Stimulated activated naive CD8-positive, alpha-beta T cell treated with anti-CD3 and anti-CD28 coated beads, Interleukin-15, Interleukin-2, amounts not matched to agents 100 U/mL and 50 U/mL, for 24 hours (primary cell): Measurements from ENCODE around the gene CCDC60.
A peak's percentile ranks its signal among the peaks of the same experiment; 100 is the strongest.

Source experiments
- ATAC-seq: fragments of 150-1000 bp; cut with Tn5 transposase; one replicate; pipeline ENCODE4 v1.10.0; 2021
- DNase-seq: peaks from one replicate; pipeline ENCODE4 v3.0.0; 2021

The CCDC60 gene

DNA sequence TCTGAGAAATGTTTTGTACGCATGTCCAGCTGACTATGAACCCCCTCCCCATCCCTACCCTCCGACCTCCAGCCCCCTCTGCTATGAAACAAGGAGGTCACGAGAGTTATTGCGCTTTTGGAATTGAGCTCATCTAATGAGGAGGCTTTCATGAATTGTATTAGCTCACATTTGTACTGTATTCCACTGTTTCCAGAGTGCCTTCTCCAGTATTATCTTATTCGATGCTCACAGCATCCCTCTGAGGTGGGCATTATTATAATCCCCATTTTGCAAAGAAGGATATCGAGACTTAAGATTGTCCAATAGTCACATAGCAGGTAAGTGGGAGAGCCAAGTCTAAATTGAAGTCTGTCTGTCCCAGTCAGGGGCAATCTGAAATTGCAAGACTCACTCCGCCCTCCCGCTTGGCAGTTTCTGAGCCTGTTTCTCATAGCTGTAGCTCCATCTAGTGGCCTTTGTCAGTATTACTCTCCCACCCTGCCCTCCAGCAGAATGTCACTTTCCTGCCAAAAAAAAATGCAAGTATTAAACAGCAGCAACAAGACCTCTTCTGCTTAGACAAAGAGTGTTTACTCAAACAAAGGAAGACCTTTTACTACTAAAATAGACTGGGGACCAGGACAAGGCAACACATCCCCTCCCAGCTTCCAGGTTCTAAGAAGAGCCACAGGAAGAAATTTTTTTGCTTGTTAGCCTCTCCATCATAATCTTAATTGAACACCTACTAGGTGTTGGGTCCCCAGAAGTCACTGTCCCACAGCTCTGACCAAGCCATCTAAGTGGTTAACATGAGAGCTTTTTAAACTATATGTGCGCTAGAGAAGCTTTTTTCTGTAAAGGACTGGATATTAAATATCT lies 210.5 kb downstream of the CCDC60 start:
- DNase-seq (peak; percentile 58), ATAC-seq (peak; percentile 32)

DNA sequence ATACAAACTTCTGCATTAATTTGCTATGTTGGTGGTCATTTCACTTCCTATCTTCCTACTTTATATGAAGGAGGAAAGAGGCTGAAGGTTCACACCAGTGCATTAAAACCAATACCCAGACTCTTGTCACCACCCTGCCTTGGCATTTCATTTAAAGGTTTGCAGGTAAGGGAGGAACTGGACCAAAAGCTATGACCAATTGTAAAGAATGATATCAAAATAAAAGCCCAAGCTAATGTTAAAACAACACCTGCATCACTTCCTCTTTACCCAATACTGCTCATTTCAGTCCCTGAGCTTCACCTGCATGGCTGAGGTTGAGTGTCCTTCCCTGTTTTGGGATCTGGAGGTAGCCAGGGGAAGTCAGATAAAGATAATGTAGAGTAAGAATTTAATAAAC lies 211.8 kb downstream of the CCDC60 start:
- ATAC-seq (no peak), DNase-seq (no peak)

DNA sequence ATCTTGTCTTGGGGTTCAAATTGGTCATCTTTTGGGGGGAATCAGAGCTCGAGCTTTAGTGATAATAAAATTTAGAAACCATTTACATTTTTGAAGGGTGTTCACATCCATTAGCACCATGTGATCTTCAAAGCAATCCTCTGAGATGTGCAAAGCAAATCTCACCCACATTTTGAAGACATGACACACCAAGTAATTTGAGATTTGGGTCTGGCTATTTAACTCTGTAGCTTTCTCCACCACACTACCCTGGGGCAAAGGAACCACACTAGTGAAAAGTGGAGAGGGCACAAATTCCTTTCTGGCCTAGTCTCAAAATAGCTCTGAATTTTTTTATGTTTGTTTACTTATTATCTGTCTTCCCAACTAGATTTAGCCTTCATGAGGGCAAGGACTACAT lies 212.5 kb downstream of the CCDC60 start:
- DNase-seq (no peak), ATAC-seq (no peak)

DNA sequence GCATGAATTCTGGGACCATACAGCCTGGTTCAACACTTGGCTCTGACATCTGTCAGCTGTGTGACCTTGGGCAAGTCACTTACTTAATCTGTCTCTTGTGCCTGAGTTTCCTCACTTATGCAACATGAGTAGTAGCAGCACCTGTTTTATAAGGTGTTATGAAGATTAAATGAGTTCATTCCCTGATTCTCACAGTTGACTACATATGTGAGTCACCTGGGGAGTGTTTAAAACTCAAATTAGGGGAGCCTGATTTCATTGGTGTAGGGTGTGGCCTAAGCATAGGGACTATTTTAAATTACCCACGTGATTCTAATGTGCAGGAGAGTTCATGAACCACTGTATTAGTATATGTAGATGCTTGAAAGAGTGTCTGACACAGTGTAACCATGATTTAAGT lies 222.3 kb downstream of the CCDC60 start:
- ATAC-seq (no peak), DNase-seq (no peak)

DNA sequence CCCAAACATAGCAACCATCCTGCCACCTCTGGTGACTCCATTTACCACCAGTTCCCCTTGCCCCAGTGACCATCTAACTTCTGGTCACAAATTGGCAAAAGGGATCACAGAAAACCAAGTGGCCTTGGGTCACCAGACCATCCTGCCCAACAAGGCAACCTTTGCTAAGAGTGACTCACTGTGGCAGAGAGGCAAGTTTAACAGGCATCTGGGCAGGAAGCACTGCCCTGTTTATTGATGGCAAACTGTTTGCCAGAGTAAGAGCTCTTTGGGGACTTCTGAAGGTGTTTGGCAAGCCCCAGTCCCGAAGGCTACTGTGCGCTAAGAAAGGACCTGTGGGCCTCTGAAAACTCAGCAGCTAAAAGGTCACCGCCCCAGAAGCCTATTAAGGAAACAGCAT lies 230.9 kb downstream of the CCDC60 start:
- no peak for DNase-seq
- no peak for ATAC-seq

DNA sequence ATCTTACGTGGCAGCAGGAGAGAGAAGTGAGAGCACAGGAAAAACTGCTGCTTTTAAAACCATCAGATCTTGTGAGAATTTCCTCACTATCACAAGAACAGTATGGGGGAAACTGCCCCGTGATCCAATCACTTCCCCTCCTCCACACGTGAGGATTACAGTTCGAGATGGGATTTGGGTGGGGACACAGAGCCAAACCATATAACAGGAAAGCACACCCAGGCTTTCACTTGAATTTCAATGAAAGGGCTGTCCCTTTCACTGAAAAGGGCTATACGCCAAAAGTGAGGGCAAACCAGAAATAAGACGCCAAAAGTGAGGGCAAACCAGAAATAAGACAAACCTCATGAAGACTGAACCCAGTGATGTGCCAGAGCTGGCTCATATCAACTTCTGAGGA lies 236.2 kb downstream of the CCDC60 start:
- no peak for DNase-seq
- ATAC-seq, result no peak

DNA sequence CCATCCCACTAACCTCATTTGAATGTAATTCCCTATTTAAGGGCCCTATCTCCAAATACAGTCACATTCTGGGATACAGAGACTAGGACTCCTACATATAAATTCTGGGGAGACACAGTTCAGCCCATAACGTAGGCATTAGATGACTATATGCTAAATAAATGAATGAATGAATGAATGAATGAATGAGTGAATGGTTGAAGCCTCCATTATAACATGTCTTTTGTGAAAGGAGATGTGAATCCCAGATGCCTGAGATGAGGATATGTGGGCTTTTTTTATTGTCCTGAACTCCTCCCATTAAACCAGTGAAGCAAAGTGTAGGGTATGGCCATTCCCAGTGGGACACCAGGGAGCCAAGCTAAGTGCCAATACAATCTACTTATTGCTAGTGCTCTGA lies 238.6 kb downstream of the CCDC60 start:
- DNase-seq, result no peak
- ATAC-seq, result no peak

DNA sequence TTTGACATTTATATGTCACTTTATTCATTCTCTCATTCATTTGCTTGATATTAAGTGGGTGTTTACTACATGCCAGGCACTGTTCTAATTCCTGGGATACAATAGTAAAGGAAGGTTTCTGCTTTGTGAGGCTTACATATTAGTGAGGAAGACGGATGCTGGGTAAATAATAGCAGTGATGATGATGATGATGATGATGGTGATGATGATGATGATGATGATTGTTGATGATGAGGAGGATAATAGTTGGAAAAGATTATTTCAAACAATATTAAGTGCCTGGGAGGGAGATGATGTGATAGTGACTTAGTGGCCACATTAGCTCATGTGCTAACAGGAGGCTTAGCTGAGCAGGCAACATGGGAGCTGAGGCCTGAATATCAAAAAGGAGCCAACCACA lies 239.7 kb downstream of the CCDC60 start:
- DNase-seq (no peak), ATAC-seq (no peak)

DNA sequence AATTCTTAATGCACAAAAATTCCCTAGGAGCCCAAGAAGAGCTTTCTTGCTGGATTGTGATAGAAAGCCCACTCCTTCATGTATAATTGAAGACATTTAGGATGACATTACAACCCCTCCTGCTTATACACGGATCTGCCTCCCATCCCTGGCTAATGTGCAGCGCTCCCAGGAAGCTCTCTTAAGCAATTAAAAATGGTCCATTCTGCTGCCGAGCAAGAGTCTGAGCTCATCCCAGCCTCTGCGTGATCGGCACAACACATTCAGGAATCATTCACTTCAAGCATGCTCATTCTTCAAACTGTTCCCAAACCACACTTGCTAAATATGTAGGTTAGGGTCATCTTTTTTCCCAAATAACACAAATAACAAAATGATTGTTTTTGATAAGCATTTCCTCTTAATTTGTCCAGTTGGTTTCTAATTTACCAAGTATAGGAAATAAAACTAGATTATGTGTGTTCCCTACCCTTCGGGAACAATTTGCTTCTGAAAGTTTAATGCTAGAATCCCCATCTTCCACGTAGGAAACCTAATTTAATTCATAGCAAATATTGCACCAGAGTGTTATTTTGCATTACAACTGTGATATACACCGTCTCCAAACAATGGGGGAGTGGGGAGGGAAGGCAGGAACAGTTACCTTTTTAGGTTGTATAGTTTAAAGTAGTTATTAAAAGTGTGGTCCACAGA lies 241.7 kb downstream of the CCDC60 start:
- DNase-seq, result no peak
- no peak for ATAC-seq

DNA sequence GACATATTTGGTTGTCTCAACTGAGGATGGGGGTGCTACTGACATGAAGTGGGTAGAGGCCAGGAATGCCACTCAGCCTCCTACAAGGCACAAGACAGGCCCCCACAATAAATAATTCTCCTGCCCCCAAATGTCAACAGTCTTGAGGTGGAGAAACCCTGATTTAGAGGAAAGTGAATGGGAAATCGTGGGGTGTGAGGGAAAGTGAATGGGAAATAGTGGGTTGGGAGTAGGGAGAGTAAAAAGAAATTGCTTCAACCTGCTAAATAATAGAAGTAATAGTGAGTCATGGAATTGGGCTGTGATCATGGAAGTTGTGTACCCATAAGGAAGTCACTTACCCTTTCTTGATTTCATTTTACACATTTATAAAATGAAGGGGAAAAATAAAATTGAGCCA lies 242.4 kb downstream of the CCDC60 start:
- ATAC-seq, result no peak
- DNase-seq, result no peak

DNA sequence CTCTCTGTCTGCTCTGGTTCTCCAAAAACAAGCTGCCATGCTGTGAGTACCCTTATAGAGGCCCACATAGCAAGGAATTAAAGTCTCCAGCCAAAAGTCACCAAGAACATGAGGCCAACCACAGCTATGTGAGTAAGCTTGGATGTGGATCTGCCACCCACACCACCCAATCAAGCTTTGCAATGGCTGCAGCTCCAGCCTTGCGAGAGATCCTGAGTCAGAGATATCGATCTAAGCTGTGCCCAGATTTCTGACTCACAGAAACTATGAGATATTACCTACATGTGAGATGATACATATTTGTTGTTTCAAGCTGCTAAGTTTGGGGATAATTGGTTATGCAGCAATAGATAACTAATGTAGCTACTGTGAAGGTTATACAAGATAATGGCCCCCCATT lies 243.6 kb downstream of the CCDC60 start:
- no peak for DNase-seq
- peak; percentile 85 for ATAC-seq

DNA sequence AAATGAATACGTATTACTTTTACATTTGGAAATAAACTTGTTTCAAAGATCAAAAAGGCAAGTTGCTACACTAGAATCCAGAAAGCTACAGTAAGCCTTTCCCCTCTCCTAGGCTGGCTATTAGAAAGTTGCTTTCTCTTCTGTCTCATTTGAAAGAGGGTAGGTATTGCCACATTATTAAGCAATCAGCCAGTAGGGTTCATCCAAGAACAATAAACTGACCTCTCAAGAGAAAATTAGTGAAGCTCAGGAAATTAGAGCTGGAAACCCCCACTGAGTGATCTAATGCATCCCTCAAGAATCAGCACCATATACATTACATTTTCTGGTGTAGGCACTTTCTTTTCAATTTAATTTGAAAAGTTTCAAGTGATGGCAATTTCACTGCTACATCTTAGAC lies 254.6 kb downstream of the CCDC60 start:
- ATAC-seq (no peak), DNase-seq (no peak)

DNA sequence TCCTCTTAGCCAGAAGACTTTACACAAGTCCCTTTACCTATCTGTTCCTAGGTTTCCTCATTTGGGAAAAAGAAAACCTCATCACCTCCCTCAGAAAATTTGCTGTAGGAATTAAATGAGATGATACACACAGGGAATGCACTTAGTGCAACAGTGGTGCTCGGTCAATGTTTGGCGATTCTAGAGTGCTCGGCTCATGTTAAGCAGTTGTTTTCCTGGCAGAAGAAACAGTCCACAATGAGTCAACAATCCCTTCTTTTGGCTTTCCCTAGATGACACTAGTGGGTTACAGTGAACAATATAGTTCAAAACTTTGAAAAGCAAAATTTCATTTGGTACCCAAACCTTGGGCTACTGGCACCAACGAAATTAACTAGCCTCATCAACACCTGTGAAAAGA lies 255.1 kb downstream of the CCDC60 start:
- ATAC-seq, result no peak
- no peak for DNase-seq
